ENCODE data around the gene COPS3. TPM values are rescaled to one million over a fixed set of nuclear protein-coding genes. Genes with fewer than 3 reads are reported as not detected.

Gene COPS3
- total RNA-seq, result 68.6 and 87.4 TPM in 2 replicates

DNA sequence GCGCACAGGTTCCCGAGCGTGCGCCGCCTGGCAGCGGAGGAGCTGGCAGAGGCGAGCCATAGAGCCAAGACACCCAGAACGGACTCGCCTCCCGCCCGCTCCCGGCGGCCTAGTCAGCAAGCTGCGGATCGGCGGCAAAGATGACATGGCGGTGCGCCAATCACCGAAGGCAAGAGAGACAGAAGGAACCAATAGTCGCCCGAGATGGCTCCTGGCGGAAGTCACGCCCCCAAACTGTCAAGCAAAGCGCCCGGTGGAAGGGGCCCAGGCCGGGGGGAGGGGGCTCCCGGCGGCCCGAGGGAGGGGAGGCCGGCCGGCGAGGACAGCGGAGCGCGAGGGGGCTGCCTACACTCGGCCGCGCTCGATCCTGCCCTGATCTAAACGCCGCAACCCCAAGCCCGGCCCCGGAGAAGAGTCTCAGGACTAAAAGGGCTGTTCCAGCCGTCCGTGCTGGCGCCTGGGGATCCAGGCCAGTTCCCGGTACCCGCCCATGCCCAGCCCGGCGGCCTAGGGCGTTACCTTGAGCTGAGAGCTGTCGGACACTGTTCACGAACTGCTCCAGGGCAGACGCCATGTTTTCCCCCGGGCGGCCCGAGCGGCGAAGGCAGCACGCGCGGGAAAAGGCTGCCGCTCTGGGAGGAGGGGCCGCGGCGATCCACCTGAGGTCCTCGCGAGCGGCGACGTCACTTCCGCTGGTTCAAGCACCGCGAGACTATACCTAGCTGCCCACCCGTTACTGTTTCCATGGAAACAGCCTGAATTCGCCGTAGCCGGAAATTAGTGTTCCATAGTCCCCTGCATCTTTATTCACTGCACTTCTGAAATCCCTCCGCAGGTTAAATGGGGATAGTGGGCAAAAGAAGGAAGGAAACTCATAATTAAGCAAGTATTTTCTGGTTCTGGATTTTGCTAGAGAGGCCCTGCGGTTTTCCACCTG lies at the start of gene COPS3:
Gene COPS3 (minus strand): TSS at position 634 of the 937 bp plus-strand sequence. CDS start 60 bp downstream, at position 574.
- Histone ChIP-seq H3K27me3 (ENCODE audit: control insufficient read depth, insufficient read depth, low read length) (no peaks in the 10 kb centered on the region), H3K4me3 (ENCODE audit: low read depth, low read length) (peak within 1 kb of the TSS; percentile 94), H3K36me3 (ENCODE audit: control insufficient read depth, insufficient read depth, low read length) (peaks cover 3% of the 10 kb centered on the region)
- DNase-seq (ENCODE audit: low read depth), result peak; percentile 93
- TF ChIP-seq, protein P1, sequence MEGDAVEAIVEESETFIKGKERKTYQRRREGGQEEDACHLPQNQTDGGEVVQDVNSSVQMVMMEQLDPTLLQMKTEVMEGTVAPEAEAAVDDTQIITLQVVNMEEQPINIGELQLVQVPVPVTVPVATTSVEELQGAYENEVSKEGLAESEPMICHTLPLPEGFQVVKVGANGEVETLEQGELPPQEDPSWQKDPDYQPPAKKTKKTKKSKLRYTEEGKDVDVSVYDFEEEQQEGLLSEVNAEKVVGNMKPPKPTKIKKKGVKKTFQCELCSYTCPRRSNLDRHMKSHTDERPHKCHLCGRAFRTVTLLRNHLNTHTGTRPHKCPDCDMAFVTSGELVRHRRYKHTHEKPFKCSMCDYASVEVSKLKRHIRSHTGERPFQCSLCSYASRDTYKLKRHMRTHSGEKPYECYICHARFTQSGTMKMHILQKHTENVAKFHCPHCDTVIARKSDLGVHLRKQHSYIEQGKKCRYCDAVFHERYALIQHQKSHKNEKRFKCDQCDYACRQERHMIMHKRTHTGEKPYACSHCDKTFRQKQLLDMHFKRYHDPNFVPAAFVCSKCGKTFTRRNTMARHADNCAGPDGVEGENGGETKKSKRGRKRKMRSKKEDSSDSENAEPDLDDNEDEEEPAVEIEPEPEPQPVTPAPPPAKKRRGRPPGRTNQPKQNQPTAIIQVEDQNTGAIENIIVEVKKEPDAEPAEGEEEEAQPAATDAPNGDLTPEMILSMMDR (IDR thresholded peaks at IDR 0.05; ENCODE audit: insufficient read depth, low read length, severe bottlenecking), result no peak
- FAIRE-seq, result no peak

DNA sequence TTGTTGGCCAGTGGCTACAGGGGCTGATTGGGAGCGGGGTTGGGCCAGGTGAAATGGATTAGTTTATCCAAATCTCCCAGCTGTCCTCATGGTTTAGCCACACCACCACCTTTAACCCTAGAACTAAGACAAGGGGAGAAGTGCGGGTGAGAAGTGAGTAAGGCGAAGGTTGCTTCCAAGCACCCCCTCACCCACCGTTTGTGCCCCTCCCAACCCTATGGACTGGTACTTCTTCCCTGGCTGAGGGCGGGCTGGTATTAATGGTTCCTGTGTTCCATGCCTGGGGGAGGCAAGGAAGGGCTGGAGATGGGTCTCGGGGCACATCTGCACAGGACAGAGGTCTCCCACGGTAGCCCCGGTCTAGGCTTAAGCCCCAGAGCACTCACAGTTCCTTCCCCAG lies 47.2 kb upstream of the COPS3 start:
- FAIRE-seq (no peak), DNase-seq (ENCODE audit: low read depth) (no peak)
- TF ChIP-seq, protein P1 (IDR thresholded peaks at IDR 0.05; ENCODE audit: insufficient read depth, low read length, severe bottlenecking), result no peak
- Histone ChIP-seq H3K27me3 (ENCODE audit: control insufficient read depth, insufficient read depth, low read length) (no peaks in the 10 kb centered on the region), H3K4me3 (ENCODE audit: low read depth, low read length) (no peak overlapping the region), H3K36me3 (ENCODE audit: control insufficient read depth, insufficient read depth, low read length) (no peaks in the 10 kb centered on the region)

DNA sequence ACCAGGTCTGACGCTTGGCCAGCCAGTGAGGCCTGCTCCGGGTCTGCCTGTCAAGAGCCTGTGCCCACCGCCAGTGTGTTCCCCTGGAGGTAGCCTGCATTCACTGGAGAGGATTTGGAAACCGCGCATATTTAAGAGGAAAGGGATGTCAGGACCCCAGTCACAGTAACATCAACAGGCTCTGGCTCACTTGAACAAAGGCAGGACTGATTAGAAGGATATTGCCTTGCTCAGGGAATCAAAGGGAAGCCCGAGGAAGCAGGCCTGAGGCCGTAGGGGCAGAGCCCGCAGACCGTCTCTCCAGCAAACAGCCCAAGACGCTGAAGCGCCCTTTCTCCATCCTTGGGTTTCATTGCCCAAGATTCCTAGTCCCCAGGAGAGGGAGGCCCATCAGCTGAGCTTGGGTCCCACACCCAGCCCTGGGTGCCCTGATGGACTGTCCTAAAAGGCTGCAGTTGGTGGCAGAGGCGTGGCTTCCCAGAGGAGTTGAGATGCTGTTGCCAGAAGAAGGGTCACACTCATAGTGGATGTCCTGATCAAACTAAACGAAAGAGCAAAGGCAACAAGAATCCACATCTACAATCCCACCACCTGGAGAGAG lies 45.3 kb upstream of the COPS3 start:
- no peaks in the 10 kb centered on the region for H3K36me3 ChIP-seq (ENCODE audit: control insufficient read depth, insufficient read depth, low read length)
- peak; percentile 7 for FAIRE-seq
- H3K27me3 ChIP-seq (ENCODE audit: control insufficient read depth, insufficient read depth, low read length), result no peaks in the 10 kb centered on the region
- H3K4me3 ChIP-seq (ENCODE audit: low read depth, low read length), result no peak overlapping the region
- no peak for DNase-seq (ENCODE audit: low read depth)
- TF ChIP-seq, protein P1 (IDR thresholded peaks at IDR 0.05; ENCODE audit: insufficient read depth, low read length, severe bottlenecking), result no peak

DNA sequence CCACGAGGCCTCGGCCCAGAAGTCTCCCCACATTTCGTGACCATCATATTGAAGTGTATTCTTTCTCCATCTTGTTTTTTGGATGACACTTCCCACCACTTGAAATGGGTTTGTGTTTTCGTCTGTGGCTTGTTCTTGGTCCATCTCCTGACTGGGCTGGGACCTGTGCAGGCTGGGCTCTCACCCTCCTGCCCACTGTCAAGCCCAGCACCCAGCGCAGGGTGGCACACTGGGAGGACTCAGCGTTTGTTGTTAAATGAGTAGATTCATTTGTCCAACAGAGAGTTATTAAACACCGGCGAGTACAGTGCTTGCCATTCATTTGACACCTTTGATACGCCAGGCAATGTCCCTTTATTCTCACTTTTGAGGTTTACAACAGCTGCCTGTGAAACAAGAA lies 44.8 kb upstream of the COPS3 start:
- no peaks in the 10 kb centered on the region for H3K27me3 ChIP-seq (ENCODE audit: control insufficient read depth, insufficient read depth, low read length)
- TF ChIP-seq, protein P1 (IDR thresholded peaks at IDR 0.05; ENCODE audit: insufficient read depth, low read length, severe bottlenecking), result no peak
- H3K36me3 ChIP-seq (ENCODE audit: control insufficient read depth, insufficient read depth, low read length), result no peaks in the 10 kb centered on the region
- DNase-seq (ENCODE audit: low read depth) (no peak), FAIRE-seq (no peak)
- no peak overlapping the region for H3K4me3 ChIP-seq (ENCODE audit: low read depth, low read length)

DNA sequence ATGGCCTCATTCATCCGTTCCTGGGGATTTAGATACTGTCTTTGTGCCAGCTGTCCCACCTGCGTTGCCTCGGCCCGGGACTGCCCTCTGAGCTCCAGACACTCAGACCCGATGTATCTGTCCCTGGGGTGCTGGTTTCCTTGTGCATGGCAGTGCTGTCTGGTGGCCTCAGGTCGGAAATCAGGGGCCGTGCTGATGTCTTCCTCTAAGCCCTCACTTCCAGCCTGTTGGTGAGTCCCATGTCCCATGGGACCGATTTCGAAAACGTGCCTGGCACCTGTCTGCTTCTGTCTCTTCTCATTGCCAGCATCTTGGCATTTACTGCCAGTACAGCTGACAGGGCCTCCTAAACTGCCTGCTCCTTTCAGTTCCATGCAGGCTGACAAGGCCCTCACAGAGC lies 44.2 kb upstream of the COPS3 start:
- no peak for DNase-seq (ENCODE audit: low read depth)
- H3K36me3 ChIP-seq (ENCODE audit: control insufficient read depth, insufficient read depth, low read length), result no peaks in the 10 kb centered on the region
- TF ChIP-seq, protein P1 (IDR thresholded peaks at IDR 0.05; ENCODE audit: insufficient read depth, low read length, severe bottlenecking), result no peak
- H3K4me3 ChIP-seq (ENCODE audit: low read depth, low read length), result no peak overlapping the region
- peaks cover 1% of the 10 kb centered on the region for H3K27me3 ChIP-seq (ENCODE audit: control insufficient read depth, insufficient read depth, low read length)
- FAIRE-seq, result no peak
